ENCODE data around the gene MYO9B.

DNA sequence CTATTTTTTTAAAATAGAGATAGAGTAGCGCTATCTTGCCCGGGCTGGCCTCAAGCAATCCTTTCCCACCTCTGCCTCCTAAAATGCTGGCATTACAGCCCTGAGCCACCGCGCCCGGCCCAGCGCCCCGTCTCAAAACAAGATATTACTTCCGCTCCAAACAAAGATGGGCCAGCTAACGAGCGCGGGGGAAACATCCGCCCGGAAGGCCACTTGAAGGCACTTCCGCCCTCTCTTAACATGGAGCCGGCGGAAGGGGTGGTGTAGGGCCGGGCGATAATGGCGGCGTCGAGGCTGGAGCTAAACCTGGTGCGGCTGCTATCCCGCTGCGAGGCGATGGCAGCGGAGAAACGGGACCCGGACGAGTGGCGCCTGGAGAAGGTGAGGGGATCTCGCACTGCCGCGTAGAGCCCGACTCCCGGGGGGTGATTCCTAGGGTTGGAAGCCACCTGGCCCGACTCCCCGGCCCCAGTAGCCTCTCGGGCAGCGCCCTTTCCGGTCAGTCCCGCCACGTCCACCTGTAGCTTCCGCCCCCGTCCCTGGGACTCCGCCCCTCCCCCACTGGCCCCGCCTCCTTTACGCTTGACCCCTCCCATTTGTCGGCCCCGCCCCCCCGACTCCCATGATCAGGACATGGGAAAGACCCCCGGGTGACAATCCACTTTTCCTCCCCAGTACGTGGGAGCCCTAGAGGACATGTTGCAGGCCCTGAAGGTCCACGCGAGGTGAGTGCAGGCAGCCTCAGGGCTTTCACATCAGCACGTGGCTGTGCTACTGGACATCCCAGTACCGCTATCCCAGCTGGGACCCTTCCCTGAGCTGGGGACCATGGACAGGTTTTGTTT lies 139.8 kb downstream of the MYO9B start, which contains the start of gene USE1:
- TF ChIP-seq, protein P1, sequence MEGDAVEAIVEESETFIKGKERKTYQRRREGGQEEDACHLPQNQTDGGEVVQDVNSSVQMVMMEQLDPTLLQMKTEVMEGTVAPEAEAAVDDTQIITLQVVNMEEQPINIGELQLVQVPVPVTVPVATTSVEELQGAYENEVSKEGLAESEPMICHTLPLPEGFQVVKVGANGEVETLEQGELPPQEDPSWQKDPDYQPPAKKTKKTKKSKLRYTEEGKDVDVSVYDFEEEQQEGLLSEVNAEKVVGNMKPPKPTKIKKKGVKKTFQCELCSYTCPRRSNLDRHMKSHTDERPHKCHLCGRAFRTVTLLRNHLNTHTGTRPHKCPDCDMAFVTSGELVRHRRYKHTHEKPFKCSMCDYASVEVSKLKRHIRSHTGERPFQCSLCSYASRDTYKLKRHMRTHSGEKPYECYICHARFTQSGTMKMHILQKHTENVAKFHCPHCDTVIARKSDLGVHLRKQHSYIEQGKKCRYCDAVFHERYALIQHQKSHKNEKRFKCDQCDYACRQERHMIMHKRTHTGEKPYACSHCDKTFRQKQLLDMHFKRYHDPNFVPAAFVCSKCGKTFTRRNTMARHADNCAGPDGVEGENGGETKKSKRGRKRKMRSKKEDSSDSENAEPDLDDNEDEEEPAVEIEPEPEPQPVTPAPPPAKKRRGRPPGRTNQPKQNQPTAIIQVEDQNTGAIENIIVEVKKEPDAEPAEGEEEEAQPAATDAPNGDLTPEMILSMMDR (IDR thresholded peaks at IDR 0.05; ENCODE audit: low read depth, low read length, poor library complexity, severe bottlenecking), result no peak
- no peak for TF ChIP-seq EZH2phosphoT487 (IDR thresholded peaks at IDR 0.05; ENCODE audit: borderline replicate concordance, low read length)
